Fibroblast of villous mesenchyme (primary cell): ENCODE data around the gene SYT1. TPM values are rescaled to one million over a fixed set of nuclear protein-coding genes. Genes with fewer than 3 reads are reported as not detected.

Source experiments
- DNase-seq: peaks from one replicate; pipeline ENCODE4 v3.0.0-alpha.2; 2010; ENCODE audit warnings: low read depth
- H3K4me3 ChIP-seq: 2 replicates; pipeline ENCODE4 v1.5.1; 2011; ENCODE audit warnings: low read depth, mild to moderate bottlenecking, low read length
- CTCF ChIP-seq: IDR thresholded peaks from 2 replicates; pipeline ENCODE4 v1.5.1; 2012; ENCODE audit warnings: low read depth, mild to moderate bottlenecking, low read length; ENCODE audit not compliant: insufficient read depth
- total RNA-seq: library from RNA; depleted of rRNA; stranded (reverse); fragments of >200 nt; gene quantifications from 2 replicates; pipeline ENCODE4 v1.2.3, GENCODE V29; 2012

Gene SYT1
- total RNA-seq, 1 donor = 3.9 TPM

GRCh38 chr12:79393842-79394241 is 529.3 kb downstream of the SYT1 start:
- H3K4me3 ChIP-seq = no peak overlapping the region

GRCh38 chr12:79397609-79398008 is 533.0 kb downstream of the SYT1 start:
- no peak overlapping the region for H3K4me3 ChIP-seq
- TF ChIP-seq CTCF = no peak
- DNase-seq = no peak

More at GRCh38 chr12:79393842-79394241, 529.3 kb downstream of the SYT1 start:
- DNase-seq = no peak
- TF ChIP-seq CTCF = no peak

- no peak overlapping the region for H3K4me3 ChIP-seq
- no peak for TF ChIP-seq CTCF
- DNase-seq = no peak
These were observed 535.9 kb downstream of the SYT1 start for GRCh38 chr12:79400481-79400880.

- no peak for TF ChIP-seq CTCF
- no peak overlapping the region for H3K4me3 ChIP-seq
- DNase-seq = peak; percentile 30
These were observed 538.0 kb downstream of the SYT1 start for GRCh38 chr12:79402606-79403005.

DNA sequence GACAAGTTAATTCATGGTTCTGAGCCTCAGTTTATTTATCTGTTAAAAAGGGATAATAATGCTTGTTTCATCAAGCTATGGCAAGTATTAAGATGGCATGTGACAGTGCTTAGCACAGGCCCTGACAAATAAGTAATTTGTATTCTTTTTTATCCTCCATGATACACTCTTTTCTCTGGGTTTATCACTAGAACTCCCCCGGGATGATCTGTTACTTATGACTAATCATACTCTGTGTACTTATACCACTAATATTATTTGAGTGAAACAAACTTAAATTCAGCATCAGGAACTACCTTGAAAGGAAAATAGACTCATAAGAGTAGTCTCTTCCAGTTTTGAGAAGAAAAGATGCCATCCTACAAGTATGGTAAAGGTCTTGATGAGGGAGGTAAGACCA is 542.4 kb downstream of the SYT1 start:
- DNase-seq = no peak
- H3K4me3 ChIP-seq = no peak overlapping the region

DNA sequence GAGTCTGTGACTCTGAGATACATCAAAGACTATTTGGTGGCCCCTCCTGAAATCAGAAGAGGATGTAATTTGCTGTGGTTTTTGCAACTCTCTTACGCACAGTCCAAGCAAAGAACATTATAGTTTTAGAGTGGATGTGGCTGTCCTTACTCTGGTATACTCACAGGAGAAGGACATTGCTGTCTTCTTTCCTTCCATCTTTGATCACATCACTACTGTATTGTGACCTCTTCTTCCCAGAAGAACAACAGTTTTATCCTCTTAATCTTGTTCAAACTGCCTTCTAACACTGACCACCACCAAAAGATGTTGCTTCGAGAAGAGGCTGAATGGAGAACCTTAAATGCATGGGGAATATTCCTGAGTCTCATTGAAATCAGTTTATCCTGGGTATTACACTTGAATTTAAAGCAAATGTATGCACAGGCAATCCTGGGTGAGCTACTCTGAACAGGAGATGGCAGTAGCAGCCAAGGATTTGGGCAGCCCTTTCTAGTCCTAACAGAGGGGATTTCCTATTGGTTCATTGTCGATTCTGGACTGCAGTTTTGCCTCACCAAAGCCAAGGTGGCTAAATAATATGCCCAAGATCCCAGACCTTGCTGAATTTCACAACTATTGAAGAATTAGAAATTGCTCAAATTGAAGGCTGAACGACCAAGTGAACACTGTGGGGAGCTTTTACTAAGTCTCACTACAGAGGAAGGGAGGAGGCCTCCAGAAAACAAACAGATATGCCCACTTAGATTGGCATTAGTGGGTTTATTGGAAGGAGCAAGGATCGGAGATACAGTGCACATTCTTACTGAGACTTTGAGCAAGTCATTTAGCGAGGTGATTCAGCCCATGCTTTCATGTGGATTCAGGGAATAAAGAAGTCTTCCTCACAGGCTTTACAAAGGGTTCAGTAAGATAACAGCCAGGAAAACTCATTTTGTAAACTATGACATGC is 543.4 kb downstream of the SYT1 start:
- peak; percentile 84 for DNase-seq
- TF ChIP-seq CTCF = peak; percentile 85
- no peak overlapping the region for H3K4me3 ChIP-seq

More for the DNA sequence above, 542.4 kb downstream of the SYT1 start:
- TF ChIP-seq CTCF = no peak
